Hepatocyte (in vitro differentiated cells): ENCODE data around the gene PRKRIP1. TPM values are rescaled to one million over a fixed set of nuclear protein-coding genes. Genes with fewer than 3 reads are reported as not detected.
"Not testable (repeated sequence)": the region's sequence is repeated elsewhere in the genome, so short reads cannot be mapped to it uniquely, and the experiment has no call there.

Experiments used
- DNase-seq: peaks from one replicate; pipeline ENCODE4 v3.0.0-alpha.2; 2016; ENCODE audit warnings: low spot score
- H2AFZ ChIP-seq: fragments of 200-600 bp; sonication (generic); 2 replicates; pipeline ENCODE4 v1.6.0; 2016; ENCODE audit warnings: antibody characterized with exemption, mild to moderate bottlenecking
- H3K27ac ChIP-seq: fragments of 200-600 bp; sonication (generic); 2 replicates; pipeline ENCODE4 v1.5.1; 2016; ENCODE audit warnings: mild to moderate bottlenecking
- H3K27me3 ChIP-seq: fragments of 200-600 bp; sonication (generic); 2 replicates; pipeline ENCODE4 v1.6.1; 2016
- H3K36me3 ChIP-seq: fragments of 200-600 bp; sonication (generic); replicated peaks from 2 replicates; pipeline ENCODE4 v1.5.1; 2016; ENCODE audit warnings: low read depth; ENCODE audit not compliant: insufficient read depth
- H3K4me1 ChIP-seq: fragments of 200-600 bp; sonication (generic); 2 replicates; pipeline ENCODE4 v1.5.1; 2016; ENCODE audit warnings: mild to moderate bottlenecking, moderate library complexity; ENCODE audit not compliant: insufficient read depth
- H3K4me2 ChIP-seq: fragments of 200-600 bp; sonication (generic); 2 replicates; pipeline ENCODE4 v1.6.0; 2016
- H3K4me3 ChIP-seq: fragments of 200-600 bp; sonication (generic); 2 replicates; pipeline ENCODE4 v1.5.1; 2016; ENCODE audit warnings: mild to moderate bottlenecking
- H3K79me2 ChIP-seq: fragments of 200-600 bp; sonication (generic); 2 replicates; pipeline ENCODE4 v1.6.0; 2017; ENCODE audit warnings: mild to moderate bottlenecking
- H3K9me2 ChIP-seq: fragments of 200-600 bp; sonication (generic); replicated peaks from 2 replicates; pipeline ENCODE4 v1.6.0; 2017; ENCODE audit warnings: mild to moderate bottlenecking; ENCODE audit not compliant: insufficient read depth
- H3K9me3 ChIP-seq: fragments of 200-600 bp; sonication (generic); 2 replicates; pipeline ENCODE4 v1.5.1; 2016; ENCODE audit warnings: low read depth, mild to moderate bottlenecking
- H4K20me1 ChIP-seq: fragments of 200-600 bp; sonication (generic); 2 replicates; pipeline ENCODE4 v1.6.0; 2016; ENCODE audit warnings: mild to moderate bottlenecking; ENCODE audit not compliant: insufficient read depth, poor library complexity, severe bottlenecking
- EZH2 ChIP-seq: fragments of 200-600 bp; sonication (generic); IDR thresholded peaks from 2 replicates; pipeline ENCODE4 v1.6.1; 2016; ENCODE audit warnings: antibody characterized with exemption, mild to moderate bottlenecking, borderline replicate concordance
- EZH2phosphoT487 ChIP-seq: fragments of 200-600 bp; sonication (generic); IDR thresholded peaks from one replicate; pipeline ENCODE4 v1.6.1; 2018; ENCODE audit warnings: antibody characterized with exemption, mild to moderate bottlenecking, low read depth, moderate library complexity; ENCODE audit not compliant: unreplicated experiment, severe bottlenecking
- WGBS: methylation state at CpG from one replicate; pipeline ENCODE4 v1.1.6; 2016; ENCODE audit warnings: low lambda C conversion rate; ENCODE audit errors: missing lambda C conversion rate; 5-methylcytosine and 5-hydroxymethylcytosine counted together
- microRNA-seq: library from miRNA; unstranded; fragments of <30 nt; microRNA quantifications from one replicate; pipeline ENCODE4, GENCODE V29; 2017
- polyA plus RNA-seq: library from polyadenylated mRNA; unstranded; fragments of >200 nt; fragmentation: Nextera tagmentation; extraction: Ambion mirVana; gene quantifications from 2 replicates; pipeline ENCODE4 v1.2.1, GENCODE V29; 2016
- small RNA-seq: library from RNA; depleted of rRNA; stranded (forward); fragments of <200 nt; gene quantifications from one replicate; pipeline ENCODE3, GENCODE V24; 2014
- total RNA-seq: library from RNA; depleted of rRNA; stranded (reverse); fragments of >200 nt; gene quantifications from 2 replicates; pipeline ENCODE4 v1.2.3, GENCODE V29; 2014
- TF ChIP-seq, protein P1 (sequence below): fragments of 200-600 bp; sonication (generic); IDR thresholded peaks from 2 replicates; pipeline ENCODE4 v1.5.1; 2016; ENCODE audit warnings: antibody characterized with exemption, mild to moderate bottlenecking; ENCODE audit not compliant: poor library complexity

PRKRIP1 gene
- total and polyA plus RNA-seq, 2 experiments from 2014 or later, result 33.8 to 44.6 TPM

DNA sequence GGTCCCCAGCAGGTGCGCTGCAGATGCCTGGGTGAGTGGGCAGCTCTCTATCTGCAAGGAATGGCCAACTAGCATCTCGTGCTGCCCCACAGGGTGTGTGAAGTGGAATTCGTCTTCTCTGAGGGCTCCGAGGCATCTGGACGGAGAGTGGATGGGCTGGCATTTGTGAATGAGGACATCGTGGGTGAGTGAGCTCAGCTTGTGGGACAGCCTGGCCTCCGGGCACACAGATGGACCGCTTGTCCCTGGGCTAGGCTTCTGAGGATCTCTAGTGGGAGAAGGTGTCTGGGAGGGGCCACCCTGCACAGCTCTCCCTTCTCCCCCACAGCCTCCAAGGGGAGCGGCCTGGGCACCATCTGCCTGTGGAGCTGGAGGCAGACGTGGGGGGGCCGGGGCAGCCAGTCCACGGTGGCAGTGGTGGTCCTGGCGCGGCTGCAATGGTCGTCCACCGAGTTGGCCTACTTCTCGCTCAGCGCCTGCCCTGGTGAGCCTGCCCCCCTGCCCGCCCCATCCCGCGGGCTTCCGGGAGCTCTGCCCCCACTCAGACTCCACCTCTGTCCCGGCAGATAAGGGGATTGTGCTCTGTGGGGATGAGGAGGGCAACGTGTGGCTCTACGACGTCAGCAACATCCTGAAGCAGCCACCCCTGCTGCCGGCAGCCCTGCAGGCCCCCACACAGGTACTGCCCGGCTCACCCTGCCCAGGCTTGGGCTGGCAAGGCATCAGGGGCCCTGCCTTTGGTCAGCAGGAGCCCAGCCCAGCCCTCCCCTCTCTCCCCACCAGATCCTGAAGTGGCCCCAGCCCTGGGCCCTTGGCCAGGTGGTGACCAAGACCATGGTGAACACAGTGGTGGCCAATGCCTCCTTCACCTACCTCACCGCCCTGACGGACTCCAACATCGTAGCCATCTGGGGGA lies 76.2 kb downstream of the PRKRIP1 start:
- Histone ChIP-seq H3K9me2 (no peaks in the 10 kb centered on the region), H3K36me3 (no peaks in the 10 kb centered on the region), H3K27me3 (no peaks in the 10 kb centered on the region), H3K27ac (no peak overlapping the region), H3K4me1 (no peaks in the 10 kb centered on the region), H3K4me3 (no peak overlapping the region), H3K79me2 (no peaks in the 10 kb centered on the region), H3K9me3 (no peaks in the 10 kb centered on the region), H2AFZ (no peak overlapping the region), H3K4me2 (no peak overlapping the region), H4K20me1 (no peaks in the 10 kb centered on the region)
- WGBS, result 89% methylated on average over 26 of the region's 31 CpGs
- TF ChIP-seq EZH2phosphoT487 (no peak), EZH2 (no peak)
- TF ChIP-seq, protein P1, sequence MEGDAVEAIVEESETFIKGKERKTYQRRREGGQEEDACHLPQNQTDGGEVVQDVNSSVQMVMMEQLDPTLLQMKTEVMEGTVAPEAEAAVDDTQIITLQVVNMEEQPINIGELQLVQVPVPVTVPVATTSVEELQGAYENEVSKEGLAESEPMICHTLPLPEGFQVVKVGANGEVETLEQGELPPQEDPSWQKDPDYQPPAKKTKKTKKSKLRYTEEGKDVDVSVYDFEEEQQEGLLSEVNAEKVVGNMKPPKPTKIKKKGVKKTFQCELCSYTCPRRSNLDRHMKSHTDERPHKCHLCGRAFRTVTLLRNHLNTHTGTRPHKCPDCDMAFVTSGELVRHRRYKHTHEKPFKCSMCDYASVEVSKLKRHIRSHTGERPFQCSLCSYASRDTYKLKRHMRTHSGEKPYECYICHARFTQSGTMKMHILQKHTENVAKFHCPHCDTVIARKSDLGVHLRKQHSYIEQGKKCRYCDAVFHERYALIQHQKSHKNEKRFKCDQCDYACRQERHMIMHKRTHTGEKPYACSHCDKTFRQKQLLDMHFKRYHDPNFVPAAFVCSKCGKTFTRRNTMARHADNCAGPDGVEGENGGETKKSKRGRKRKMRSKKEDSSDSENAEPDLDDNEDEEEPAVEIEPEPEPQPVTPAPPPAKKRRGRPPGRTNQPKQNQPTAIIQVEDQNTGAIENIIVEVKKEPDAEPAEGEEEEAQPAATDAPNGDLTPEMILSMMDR, result no peak
- no peak for DNase-seq

DNA sequence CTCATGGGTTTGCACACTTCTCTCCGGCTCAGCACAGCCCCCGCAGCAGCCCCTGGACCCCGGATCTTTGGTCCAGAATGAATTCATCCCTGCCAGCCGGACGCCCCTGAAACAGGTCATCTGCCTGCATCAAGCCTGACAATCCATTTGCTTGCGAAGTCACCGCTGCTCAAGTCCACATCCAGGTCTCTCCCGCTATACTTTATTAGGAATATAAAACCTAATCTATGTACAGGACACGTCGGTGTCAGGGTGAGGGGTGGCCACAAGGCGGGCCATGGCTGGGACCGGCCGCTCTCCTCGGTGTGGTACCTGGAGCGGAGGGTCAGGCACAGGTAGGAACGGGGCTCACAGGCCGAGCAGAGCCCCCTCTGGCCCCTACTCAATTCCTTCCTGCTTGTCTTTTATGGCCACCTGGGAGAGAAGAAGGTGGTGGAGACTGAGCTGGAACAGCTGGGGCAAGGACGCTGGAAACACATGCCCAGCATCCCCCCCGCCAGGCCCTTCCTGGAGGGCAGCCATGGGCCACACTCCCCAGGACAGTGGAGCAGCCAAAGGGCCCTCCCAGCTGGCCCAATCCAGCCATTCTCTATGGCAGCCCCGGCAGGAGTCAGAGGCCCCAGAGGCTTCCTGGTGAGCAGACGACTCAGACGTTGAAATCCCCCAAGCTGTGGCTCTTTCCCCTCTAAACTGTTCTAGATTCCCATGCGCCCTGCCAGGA lies 77.3 kb downstream of the PRKRIP1 start:
- Histone ChIP-seq H3K4me2 (no peak overlapping the region), H3K27me3 (no peaks in the 10 kb centered on the region), H3K4me3 (no peak overlapping the region), H3K79me2 (no peaks in the 10 kb centered on the region), H3K9me3 (no peaks in the 10 kb centered on the region), H3K9me2 (no peaks in the 10 kb centered on the region), H4K20me1 (no peaks in the 10 kb centered on the region), H3K27ac (no peak overlapping the region), H3K36me3 (no peaks in the 10 kb centered on the region), H3K4me1 (no peaks in the 10 kb centered on the region), H2AFZ (no peak overlapping the region)
- peak; percentile 6 for DNase-seq
- WGBS, result 94% methylated on average over 23 of the region's 23 CpGs
- TF ChIP-seq EZH2 (no peak), EZH2phosphoT487 (no peak)
- TF ChIP-seq, protein P1, result no peak

DNA sequence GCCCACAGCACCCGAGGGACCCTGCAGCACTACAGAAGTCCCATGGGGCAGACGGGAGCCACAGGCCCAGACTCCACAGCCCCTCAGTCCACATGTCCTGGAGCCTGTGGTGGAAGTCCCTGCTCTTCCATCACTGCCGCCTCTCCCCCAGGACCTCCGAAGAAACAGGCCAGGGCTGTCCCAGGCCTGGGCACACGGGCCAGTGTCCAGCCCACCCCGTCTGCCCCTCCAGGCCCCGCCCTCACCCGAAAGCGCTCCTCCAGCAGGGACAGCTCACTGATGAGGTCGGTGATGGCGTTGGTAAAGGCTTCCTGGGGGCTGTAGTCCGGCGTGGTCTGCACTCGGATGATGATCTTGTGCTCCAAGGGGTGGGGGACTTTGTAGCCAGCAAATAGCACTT lies 78.0 kb downstream of the PRKRIP1 start:
- H3K27me3 ChIP-seq, H3K36me3 ChIP-seq, H3K4me2 ChIP-seq, H2AFZ ChIP-seq, H3K4me3 ChIP-seq, H3K79me2 ChIP-seq, H3K4me1 ChIP-seq, DNase-seq, H3K9me3 ChIP-seq, H4K20me1 ChIP-seq, H3K27ac ChIP-seq, H3K9me2 ChIP-seq: not testable (repeated sequence)
- WGBS, result 100% methylated on average over 6 of the region's 14 CpGs

DNA sequence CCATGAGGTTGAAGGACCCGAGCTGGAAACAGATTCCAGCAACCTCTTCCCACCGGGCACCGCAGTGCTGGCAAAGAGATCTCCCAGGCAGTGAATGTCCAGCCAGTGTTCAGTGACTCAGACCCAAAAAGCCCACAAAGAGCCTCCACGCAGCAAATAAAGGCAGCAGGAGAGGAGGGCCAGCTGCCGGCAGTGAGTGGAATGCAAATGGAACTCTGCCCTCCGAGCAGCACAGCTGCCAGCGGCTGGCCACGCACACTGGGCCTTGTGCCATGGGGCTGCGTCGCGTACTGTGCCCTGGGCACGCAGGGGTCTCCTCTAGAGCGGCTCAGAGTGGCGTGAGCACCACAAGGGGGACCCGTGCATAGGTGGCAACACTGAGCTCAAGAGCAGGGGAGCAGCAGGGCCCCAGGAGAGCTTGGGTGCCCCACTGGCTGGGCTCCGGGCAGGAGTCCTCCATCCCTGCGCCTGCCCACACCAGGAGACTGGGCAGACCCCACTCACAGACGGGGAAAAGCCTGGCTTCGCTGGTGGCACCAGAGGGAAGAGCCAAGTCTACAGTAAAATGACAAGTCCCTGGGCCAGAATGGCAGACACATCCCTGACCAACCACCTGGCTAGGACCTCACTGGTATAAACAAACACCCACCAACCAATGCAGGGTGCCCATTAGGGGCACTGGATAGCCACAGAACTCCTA lies 78.7 kb downstream of the PRKRIP1 start:
- H3K4me2 ChIP-seq, H3K27ac ChIP-seq, H3K36me3 ChIP-seq, H3K9me3 ChIP-seq, H3K79me2 ChIP-seq, DNase-seq, H3K9me2 ChIP-seq, H3K27me3 ChIP-seq, H3K4me1 ChIP-seq, H2AFZ ChIP-seq, H4K20me1 ChIP-seq, H3K4me3 ChIP-seq: not testable (repeated sequence)
- 90% methylated on average over 9 of the region's 19 CpGs for WGBS

Small RNA genes lying within 50 kb of the gene (microRNA-seq; reads per million reads assigned to microRNA genes)
- gene MIR4467 (not detected), gene MIR5090 (8.0 reads per million, percentile 20 among the genes with 10 or more reads in this experiment), gene MIR548O (not detected)

Small RNA genes lying within 50 kb of the gene (small RNA-seq; reads per million reads assigned to genes)
- gene AC091390.4 (not detected), gene MIR548O (not detected)

Other genes starting within 250 kb of the PRKRIP1 start
- gene SH2B2, start 109.5 kb upstream of the PRKRIP1 start, total RNA-seq, result 3.2 and 3.8 TPM in 2 replicates
- gene SH2B2, start 109.5 kb upstream of the PRKRIP1 start, polyA plus RNA-seq, result 6.7 and 7.1 TPM in 2 replicates
- gene SPDYE6, start 39.9 kb upstream of the PRKRIP1 start, total RNA-seq, result not detected in 2 replicates
- gene SPDYE6, start 39.9 kb upstream of the PRKRIP1 start, polyA plus RNA-seq, result 0.68 and 1.0 TPM in 2 replicates
- 25.9 and 33.6 TPM in 2 replicates for gene ORAI2, start 37.2 kb downstream of the PRKRIP1 start, total RNA-seq
- gene ORAI2, start 37.2 kb downstream of the PRKRIP1 start, polyA plus RNA-seq, result 32.3 and 41.9 TPM in 2 replicates
- 10.1 and 13.3 TPM in 2 replicates for gene ALKBH4, start 68.5 kb downstream of the PRKRIP1 start, total RNA-seq
- 15.8 TPM in 2 replicates for gene ALKBH4, start 68.5 kb downstream of the PRKRIP1 start, polyA plus RNA-seq
- gene LRWD1, start 68.6 kb downstream of the PRKRIP1 start, total RNA-seq, result 16.0 and 19.0 TPM in 2 replicates
- gene LRWD1, start 68.6 kb downstream of the PRKRIP1 start, polyA plus RNA-seq, result 17.8 and 18.3 TPM in 2 replicates
- gene POLR2J, start 82.6 kb downstream of the PRKRIP1 start, total RNA-seq, result 16.3 and 22.4 TPM in 2 replicates
- 77.4 and 83.2 TPM in 2 replicates for gene POLR2J, start 82.6 kb downstream of the PRKRIP1 start, polyA plus RNA-seq
- 0.52 and 3.2 TPM in 2 replicates for gene RASA4B, start 121.4 kb downstream of the PRKRIP1 start, total RNA-seq
- 7.3 and 9.3 TPM in 2 replicates for gene RASA4B, start 121.4 kb downstream of the PRKRIP1 start, polyA plus RNA-seq
- gene UPK3BL2, start 147.3 kb downstream of the PRKRIP1 start, total RNA-seq, result 0.48 and 1.8 TPM in 2 replicates
- gene UPK3BL2, start 147.3 kb downstream of the PRKRIP1 start, polyA plus RNA-seq, result 9.6 and 13.6 TPM in 2 replicates
- gene SPDYE2, start 154.9 kb downstream of the PRKRIP1 start, total RNA-seq, result not detected in 2 replicates
- 2.4 and 3.7 TPM in 2 replicates for gene SPDYE2, start 154.9 kb downstream of the PRKRIP1 start, polyA plus RNA-seq
- gene POLR2J3, start 176.2 kb downstream of the PRKRIP1 start, total RNA-seq, result 4.7 and 6.4 TPM in 2 replicates
- gene POLR2J3, start 176.2 kb downstream of the PRKRIP1 start, polyA plus RNA-seq, result 53.8 and 70.3 TPM in 2 replicates
- gene RASA4, start 220.4 kb downstream of the PRKRIP1 start, total RNA-seq, result 10.5 and 13.6 TPM in 2 replicates
- gene RASA4, start 220.4 kb downstream of the PRKRIP1 start, polyA plus RNA-seq, result 13.7 and 16.2 TPM in 2 replicates
- 20.3 and 31.7 TPM in 2 replicates for gene UPK3BL1, start 246.4 kb downstream of the PRKRIP1 start, total RNA-seq
- gene UPK3BL1, start 246.4 kb downstream of the PRKRIP1 start, polyA plus RNA-seq, result 32.2 and 33.0 TPM in 2 replicates